ENCODE data around the gene RAB11FIP5.

Gene RAB11FIP5

DNA sequence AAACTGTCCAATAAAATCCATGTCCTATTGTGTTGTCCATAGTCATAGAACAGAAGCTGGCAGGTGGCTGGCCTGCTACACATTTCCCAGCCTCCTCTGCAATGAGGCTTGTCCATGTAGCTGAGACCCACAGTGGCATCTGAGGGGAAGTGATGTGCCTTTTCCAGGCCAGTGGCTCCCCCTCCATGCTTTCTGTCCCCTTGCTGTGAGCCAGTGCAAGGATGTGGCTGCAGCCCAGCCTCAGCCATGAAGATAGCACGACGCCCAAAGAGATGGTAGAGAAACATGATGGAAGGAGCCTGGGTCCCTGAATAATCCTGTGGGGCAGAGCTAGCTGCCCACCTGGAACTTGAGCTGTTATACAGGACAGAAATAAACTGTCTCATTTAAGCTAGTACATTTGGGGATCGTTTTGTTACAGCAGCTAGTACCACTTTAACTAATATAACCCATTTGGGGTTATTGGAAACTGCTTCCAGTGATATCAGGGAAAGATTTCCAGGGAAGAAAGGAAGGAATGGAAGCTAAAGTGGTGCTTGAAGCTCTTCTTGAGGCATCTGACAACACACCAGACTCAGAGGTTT is 81.6 kb downstream of the RAB11FIP5 start:
- DNase-seq: no peak

DNA sequence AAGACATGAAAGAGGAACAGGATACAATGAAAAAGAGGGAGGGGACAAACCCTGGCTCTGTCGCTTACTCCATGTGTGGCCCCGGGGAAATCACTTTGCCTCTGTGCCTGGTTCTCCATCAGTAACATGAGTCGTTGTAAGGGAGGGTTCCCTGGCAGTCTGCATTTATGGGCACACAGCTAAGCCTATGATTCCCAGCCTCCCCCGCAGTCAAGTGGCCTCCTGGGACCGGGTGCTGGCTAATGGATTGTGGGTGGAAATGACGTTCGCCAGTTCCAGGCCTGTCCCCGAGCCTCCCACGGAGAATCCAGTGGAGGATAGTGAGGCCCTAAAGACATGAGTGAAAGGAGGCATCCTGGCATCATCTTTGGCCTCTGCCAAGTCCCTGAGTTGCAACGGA is 83.9 kb downstream of the RAB11FIP5 start:
- DNase-seq: no peak

DNA sequence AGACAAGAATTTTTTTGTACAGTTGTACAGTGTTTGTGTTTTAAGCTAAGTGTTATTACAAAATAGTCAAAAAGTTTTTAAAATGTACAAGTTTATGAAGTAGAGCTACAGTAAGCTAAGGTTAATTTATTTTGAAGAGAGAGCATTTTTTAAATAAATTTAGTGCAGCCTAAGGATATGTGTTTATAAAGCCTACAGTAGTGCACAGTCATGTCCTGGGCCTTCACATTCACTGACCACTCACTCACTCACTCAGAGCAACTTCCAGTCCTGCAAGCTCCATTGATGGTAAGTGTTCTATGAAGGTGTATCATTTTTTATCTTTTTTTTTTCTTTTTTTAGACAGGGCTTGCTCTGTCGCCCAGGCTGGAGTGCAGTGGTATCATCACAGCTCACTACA is 85.4 kb downstream of the RAB11FIP5 start:
- no peak for DNase-seq

DNA sequence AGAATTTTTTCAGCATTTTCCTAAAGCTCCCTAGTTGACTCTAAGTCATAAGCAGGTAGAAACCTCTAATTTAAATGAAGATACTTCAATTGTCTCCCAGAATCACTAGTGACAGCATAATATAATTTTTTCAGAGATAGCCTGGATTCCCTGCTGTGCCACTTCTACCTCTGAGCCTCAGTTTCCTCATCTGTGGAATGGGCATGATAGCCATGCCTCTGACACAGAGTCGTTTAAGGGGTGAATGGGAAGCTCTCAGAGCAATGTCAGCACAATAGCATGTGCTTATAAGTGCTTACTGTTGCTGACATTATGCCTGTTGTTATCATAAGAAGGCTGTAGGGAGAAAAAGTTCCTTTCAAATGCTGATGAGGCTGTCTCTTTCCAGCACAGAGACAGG is 89.3 kb downstream of the RAB11FIP5 start:
- no peak for DNase-seq

Data from EL (cell line).